ENCODE results near the gene ADD2. TPM values are rescaled to one million over a fixed set of nuclear protein-coding genes. Genes with fewer than 3 reads are reported as not detected.
A peak's percentile ranks its signal among the peaks of the same experiment; 100 is the strongest.
"Not testable (repeated sequence)": the region's sequence is repeated elsewhere in the genome, so short reads cannot be mapped to it uniquely, and the experiment has no call there.

ADD2 gene
- total and polyA plus RNA-seq, 7 experiments from 2014 or later: 1.8 to 18.8 (median 7.3) TPM

GRCh38 chr2:70739492-70739891, 28.5 kb downstream of the ADD2 start:
- DNase-seq; H3K4me3 ChIP-seq (ENCODE audit: low read length); H3K4me1 ChIP-seq (ENCODE audit: control insufficient read depth in 2 of 2, insufficient read depth in 2 of 2, low read length in 2 of 2); ATAC-seq; H3K4me3 Mint-ChIP-seq; H3K27me3 ChIP-seq (ENCODE audit: control insufficient read depth in 2 of 2, insufficient read depth in 2 of 2, low read length in 2 of 2); POLR2A ChIA-PET; H3K36me3 ChIP-seq (ENCODE audit: control insufficient read depth in 2 of 3, insufficient read depth in 3 of 3, low read length in 3 of 3); intact Hi-C loops (cut with micrococcal nuclease); H3K27ac Mint-ChIP-seq; H3K9me3 ChIP-seq (ENCODE audit: control insufficient read depth in 2 of 3, low read length in 3 of 3); CTCF ChIA-PET; H3K27ac ChIP-seq (ENCODE audit: low read depth, low read length): not testable (repeated sequence)
- Mint-ChIP-seq H3K36me3 (peaks cover 0 to 29% (median 20%) of the 10 kb centered on the region in 5 donors), H3K27me3 (peaks cover 0 to 10% (median 5%) of the 10 kb centered on the region in 5 donors), H3K9me3 (peaks cover 0 to 22% (median 3%) of the 10 kb centered on the region in 11 donors), H3K4me1 (peaks cover 0 to 21% (median 12%) of the 10 kb centered on the region in 7 donors)

- no peak for ATAC-seq
Measured at GRCh38 chr2:70738159-70738558, 29.8 kb downstream of the ADD2 start.

GRCh38 chr2:70735071-70735470, 32.9 kb downstream of the ADD2 start:
- POLR2A ChIA-PET: no interaction called here
- H3K36me3 Mint-ChIP-seq: peaks cover 0 to 9% (median 4%) of the 10 kb centered on the region in 5 donors
- peaks cover 0 to 13% (median 5%) of the 10 kb centered on the region in 5 donors for H3K27me3 Mint-ChIP-seq
- peaks cover 0 to 17% (median 0%) of the 10 kb centered on the region in 11 donors for H3K9me3 Mint-ChIP-seq
- Histone ChIP-seq H3K27ac (ENCODE audit: low read depth, low read length) (no peak overlapping the region), H3K9me3 (ENCODE audit: control insufficient read depth in 2 of 3, low read length in 3 of 3) (no peaks in the 10 kb centered on the region), H3K27me3 (ENCODE audit: control insufficient read depth in 2 of 2, insufficient read depth in 2 of 2, low read length in 2 of 2) (no peaks in the 10 kb centered on the region), H3K36me3 (ENCODE audit: control insufficient read depth in 2 of 3, insufficient read depth in 3 of 3, low read length in 3 of 3) (no peaks in the 10 kb centered on the region), H3K4me1 (ENCODE audit: control insufficient read depth in 2 of 2, insufficient read depth in 2 of 2, low read length in 2 of 2) (no peaks in the 10 kb centered on the region), H3K4me3 (ENCODE audit: low read length) (no peak overlapping the region)
- ATAC-seq (no peak), DNase-seq (no peak)
- intact Hi-C loops (cut with micrococcal nuclease): no loop called here
- H3K4me3 Mint-ChIP-seq: peak overlapping the region in 1 of 10 donors; percentile 11
- peak overlapping the region in 1 of 9 donors; percentile 46 for H3K27ac Mint-ChIP-seq
- H3K4me1 Mint-ChIP-seq: peaks cover 0 to 43% (median 23%) of the 10 kb centered on the region in 7 donors
- CTCF ChIA-PET: no interaction called here

More at GRCh38 chr2:70738159-70738558, 29.8 kb downstream of the ADD2 start:
- ChIA-PET CTCF (interaction anchor here (0.5 kb wide), 1 partner anchor 435 kb away, joined by 4 read pairs; no protein-coding TSS in a partner anchor), POLR2A (no interaction called here)
- no peak overlapping the region for H3K4me3 Mint-ChIP-seq
- peaks cover 0 to 13% (median 5%) of the 10 kb centered on the region in 5 donors for H3K27me3 Mint-ChIP-seq
- H3K4me1 Mint-ChIP-seq: peaks cover 0 to 33% (median 20%) of the 10 kb centered on the region in 7 donors
- H3K27ac Mint-ChIP-seq: no peak overlapping the region
- Histone ChIP-seq H3K36me3 (ENCODE audit: control insufficient read depth in 2 of 3, insufficient read depth in 3 of 3, low read length in 3 of 3) (no peaks in the 10 kb centered on the region), H3K27ac (ENCODE audit: low read depth, low read length) (no peak overlapping the region), H3K9me3 (ENCODE audit: control insufficient read depth in 2 of 3, low read length in 3 of 3) (no peaks in the 10 kb centered on the region), H3K4me3 (ENCODE audit: low read length) (no peak overlapping the region), H3K4me1 (ENCODE audit: control insufficient read depth in 2 of 2, insufficient read depth in 2 of 2, low read length in 2 of 2) (no peaks in the 10 kb centered on the region), H3K27me3 (ENCODE audit: control insufficient read depth in 2 of 2, insufficient read depth in 2 of 2, low read length in 2 of 2) (no peaks in the 10 kb centered on the region)
- no peak for DNase-seq
- intact Hi-C loops (cut with micrococcal nuclease): no loop called here
- peaks cover 0 to 22% (median 3%) of the 10 kb centered on the region in 11 donors for H3K9me3 Mint-ChIP-seq
- H3K36me3 Mint-ChIP-seq: peaks cover 0 to 21% (median 16%) of the 10 kb centered on the region in 5 donors

GRCh38 chr2:70733646-70734180, 34.3 kb downstream of the ADD2 start:
- no peaks in the 10 kb centered on the region for H3K27me3 ChIP-seq (ENCODE audit: control insufficient read depth in 2 of 2, insufficient read depth in 2 of 2, low read length in 2 of 2)
- DNase-seq: no peak
- H3K4me1 ChIP-seq (ENCODE audit: control insufficient read depth in 2 of 2, insufficient read depth in 2 of 2, low read length in 2 of 2): no peaks in the 10 kb centered on the region
- ATAC-seq: no peak
- peaks cover 0 to 43% (median 23%) of the 10 kb centered on the region in 7 donors for H3K4me1 Mint-ChIP-seq
- intact Hi-C loops (cut with micrococcal nuclease): no loop called here
- no peak overlapping the region for H3K27ac Mint-ChIP-seq
- H3K4me3 Mint-ChIP-seq: no peak overlapping the region
- H3K27ac ChIP-seq (ENCODE audit: low read depth, low read length): no peak overlapping the region
- H3K9me3 Mint-ChIP-seq: peaks cover 0 to 5% (median 0%) of the 10 kb centered on the region in 11 donors
- POLR2A ChIA-PET: no interaction called here
- no peak overlapping the region for H3K4me3 ChIP-seq (ENCODE audit: low read length)
- peaks cover 0 to 13% (median 5%) of the 10 kb centered on the region in 5 donors for H3K27me3 Mint-ChIP-seq
- peaks cover 0 to 4% (median under 1%) of the 10 kb centered on the region in 5 donors for H3K36me3 Mint-ChIP-seq
- H3K9me3 ChIP-seq (ENCODE audit: control insufficient read depth in 2 of 3, low read length in 3 of 3): no peaks in the 10 kb centered on the region
- CTCF ChIA-PET: no interaction called here
- H3K36me3 ChIP-seq (ENCODE audit: control insufficient read depth in 2 of 3, insufficient read depth in 3 of 3, low read length in 3 of 3): no peaks in the 10 kb centered on the region

- H3K9me3 ChIP-seq (ENCODE audit: control insufficient read depth in 2 of 3, low read length in 3 of 3): no peaks in the 10 kb centered on the region
- Mint-ChIP-seq H3K4me1 (peaks cover 0 to 43% (median 23%) of the 10 kb centered on the region in 7 donors), H3K27ac (no peak overlapping the region), H3K9me3 (peaks cover 0 to 4% (median 0%) of the 10 kb centered on the region in 11 donors), H3K4me3 (no peak overlapping the region), H3K27me3 (peaks cover 0 to 13% (median 5%) of the 10 kb centered on the region in 5 donors), H3K36me3 (peaks cover 0 to 4% (median 2%) of the 10 kb centered on the region in 5 donors)
- ChIA-PET CTCF (no interaction called here), POLR2A (no interaction called here)
- ATAC-seq (no peak), DNase-seq (no peak)
- no peaks in the 10 kb centered on the region for H3K27me3 ChIP-seq (ENCODE audit: control insufficient read depth in 2 of 2, insufficient read depth in 2 of 2, low read length in 2 of 2)
- no peak overlapping the region for H3K27ac ChIP-seq (ENCODE audit: low read depth, low read length)
- H3K4me3 ChIP-seq (ENCODE audit: low read length): no peak overlapping the region
- H3K36me3 ChIP-seq (ENCODE audit: control insufficient read depth in 2 of 3, insufficient read depth in 3 of 3, low read length in 3 of 3): no peaks in the 10 kb centered on the region
- intact Hi-C loops (cut with micrococcal nuclease): no loop called here
- no peaks in the 10 kb centered on the region for H3K4me1 ChIP-seq (ENCODE audit: control insufficient read depth in 2 of 2, insufficient read depth in 2 of 2, low read length in 2 of 2)
Measured at GRCh38 chr2:70732766-70733645, 35.0 kb downstream of the ADD2 start.

GRCh38 chr2:70730730-70731129, 37.3 kb downstream of the ADD2 start:
- no peaks in the 10 kb centered on the region for H3K27me3 ChIP-seq (ENCODE audit: control insufficient read depth in 2 of 2, insufficient read depth in 2 of 2, low read length in 2 of 2)
- ATAC-seq: no peak
- H3K27me3 Mint-ChIP-seq: peaks cover 0 to 16% (median 5%) of the 10 kb centered on the region in 5 donors
- no peak overlapping the region for H3K27ac ChIP-seq (ENCODE audit: low read depth, low read length)
- H3K27ac Mint-ChIP-seq: peak overlapping the region in 1 of 9 donors; percentile 6
- ChIA-PET POLR2A (no interaction called here), CTCF (no interaction called here)
- DNase-seq: no peak
- no peaks in the 10 kb centered on the region for H3K36me3 ChIP-seq (ENCODE audit: control insufficient read depth in 2 of 3, insufficient read depth in 3 of 3, low read length in 3 of 3)
- peaks cover 0 to 9% (median 0%) of the 10 kb centered on the region in 5 donors for H3K36me3 Mint-ChIP-seq
- H3K4me1 Mint-ChIP-seq: peaks cover 0 to 33% (median 22%) of the 10 kb centered on the region in 7 donors
- no peak overlapping the region for H3K4me3 ChIP-seq (ENCODE audit: low read length)
- H3K9me3 Mint-ChIP-seq: peaks cover 0 to 2% (median 0%) of the 10 kb centered on the region in 11 donors
- H3K4me1 ChIP-seq (ENCODE audit: control insufficient read depth in 2 of 2, insufficient read depth in 2 of 2, low read length in 2 of 2): no peaks in the 10 kb centered on the region
- no peaks in the 10 kb centered on the region for H3K9me3 ChIP-seq (ENCODE audit: control insufficient read depth in 2 of 3, low read length in 3 of 3)
- intact Hi-C loops (cut with micrococcal nuclease): no loop called here
- no peak overlapping the region for H3K4me3 Mint-ChIP-seq
